Measurements from ENCODE around the gene SYNJ2. TPM values are rescaled to one million over a fixed set of nuclear protein-coding genes. Genes with fewer than 3 reads are reported as not detected.

Gene SYNJ2
- polyA plus RNA-seq, 1 experiment, result 40.8 TPM

- no peaks in the 10 kb centered on the region; the same call in 1 of the 2 replicates for H3K9me3 ChIP-seq (ENCODE audit: control insufficient read depth, insufficient read depth, low read length)
Observed at GRCh38 chr6:158019416-158019815, 37.8 kb downstream of the SYNJ2 start.

DNA sequence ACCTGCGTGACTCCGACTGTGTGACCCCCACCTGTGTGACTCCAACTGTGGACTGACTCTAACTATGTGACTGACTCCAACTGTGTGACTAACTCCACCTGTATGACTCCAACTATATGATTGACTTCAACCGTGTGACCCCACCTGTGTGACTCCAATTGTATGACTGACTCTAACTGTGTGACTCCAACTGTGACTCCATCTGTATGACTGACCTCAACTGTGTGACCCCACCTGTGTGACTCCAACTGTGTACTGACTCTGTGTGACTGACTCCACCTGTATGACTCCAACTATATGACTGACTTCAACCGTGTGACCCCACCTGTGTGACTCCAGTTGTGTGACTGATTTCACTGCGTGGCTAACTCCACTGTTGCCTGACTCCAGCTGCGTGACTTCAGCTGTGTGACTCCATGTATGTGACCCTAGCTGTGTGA lies 38.6 kb downstream of the SYNJ2 start:
- H3K27me3 ChIP-seq (ENCODE audit: control insufficient read depth, insufficient read depth, low read length), result no peaks in the 10 kb centered on the region
- TF ChIP-seq, protein P1, sequence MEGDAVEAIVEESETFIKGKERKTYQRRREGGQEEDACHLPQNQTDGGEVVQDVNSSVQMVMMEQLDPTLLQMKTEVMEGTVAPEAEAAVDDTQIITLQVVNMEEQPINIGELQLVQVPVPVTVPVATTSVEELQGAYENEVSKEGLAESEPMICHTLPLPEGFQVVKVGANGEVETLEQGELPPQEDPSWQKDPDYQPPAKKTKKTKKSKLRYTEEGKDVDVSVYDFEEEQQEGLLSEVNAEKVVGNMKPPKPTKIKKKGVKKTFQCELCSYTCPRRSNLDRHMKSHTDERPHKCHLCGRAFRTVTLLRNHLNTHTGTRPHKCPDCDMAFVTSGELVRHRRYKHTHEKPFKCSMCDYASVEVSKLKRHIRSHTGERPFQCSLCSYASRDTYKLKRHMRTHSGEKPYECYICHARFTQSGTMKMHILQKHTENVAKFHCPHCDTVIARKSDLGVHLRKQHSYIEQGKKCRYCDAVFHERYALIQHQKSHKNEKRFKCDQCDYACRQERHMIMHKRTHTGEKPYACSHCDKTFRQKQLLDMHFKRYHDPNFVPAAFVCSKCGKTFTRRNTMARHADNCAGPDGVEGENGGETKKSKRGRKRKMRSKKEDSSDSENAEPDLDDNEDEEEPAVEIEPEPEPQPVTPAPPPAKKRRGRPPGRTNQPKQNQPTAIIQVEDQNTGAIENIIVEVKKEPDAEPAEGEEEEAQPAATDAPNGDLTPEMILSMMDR (IDR thresholded peaks at IDR 0.05; ENCODE audit: low read depth, low read length), result no peak
- no peaks in the 10 kb centered on the region for H3K9me3 ChIP-seq (ENCODE audit: control insufficient read depth, insufficient read depth, low read length)
- no peak for DNase-seq (ENCODE audit: low read depth, low spot score)
- POLR2A ChIA-PET, result interaction anchor here (1.4 kb wide), 1 partner anchor 17 kb away, joined by 3 read pairs; no protein-coding TSS in a partner anchor
- CTCF ChIA-PET, result no interaction called here
- no peak overlapping the region for H3K27ac ChIP-seq (ENCODE audit: low read depth, low read length)
- no peak overlapping the region for H3K4me3 ChIP-seq (ENCODE audit: low read depth, low read length)

More at GRCh38 chr6:158019416-158019815, 37.8 kb downstream of the SYNJ2 start:
- CTCF ChIA-PET, result no interaction called here
- POLR2A ChIA-PET, result no interaction called here
- peak overlapping the region; percentile 86 for H3K27ac ChIP-seq (ENCODE audit: low read depth, low read length)
- H3K27me3 ChIP-seq (ENCODE audit: control insufficient read depth, insufficient read depth, low read length), result no peaks in the 10 kb centered on the region
- no peak overlapping the region for H3K4me3 ChIP-seq (ENCODE audit: low read depth, low read length)
- no peak for DNase-seq (ENCODE audit: low read depth, low spot score)
- TF ChIP-seq, protein P1 (IDR thresholded peaks at IDR 0.05; ENCODE audit: low read depth, low read length), result no peak

DNA sequence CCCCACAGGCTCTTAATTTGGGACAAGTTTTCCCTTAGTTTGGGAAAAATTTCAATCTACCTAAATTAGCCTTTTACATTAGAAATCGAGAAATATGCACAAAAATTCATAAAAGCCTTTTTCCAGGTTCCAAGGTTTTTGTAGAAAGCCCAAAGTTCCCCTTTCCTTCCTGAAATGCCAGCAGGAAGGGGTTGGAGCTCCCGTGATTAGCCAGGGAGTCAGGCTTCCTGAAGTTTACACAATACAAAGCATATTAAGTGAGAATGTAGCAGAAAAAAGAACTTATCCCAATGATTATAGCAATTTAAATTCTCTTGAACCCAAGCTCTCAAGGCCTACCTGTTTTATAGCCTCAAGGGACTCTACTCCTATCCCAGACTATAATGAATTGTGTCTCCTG lies 39.1 kb downstream of the SYNJ2 start:
- DNase-seq (ENCODE audit: low read depth, low spot score), result no peak
- ChIA-PET CTCF (no interaction called here), POLR2A (interaction anchor here (1.4 kb wide), 1 partner anchor 17 kb away, joined by 3 read pairs; no protein-coding TSS in a partner anchor)
- no peaks in the 10 kb centered on the region for H3K27me3 ChIP-seq (ENCODE audit: control insufficient read depth, insufficient read depth, low read length)
- TF ChIP-seq, protein P1 (IDR thresholded peaks at IDR 0.05; ENCODE audit: low read depth, low read length), result no peak
- no peak overlapping the region for H3K4me3 ChIP-seq (ENCODE audit: low read depth, low read length)
- no peak overlapping the region for H3K27ac ChIP-seq (ENCODE audit: low read depth, low read length)
- H3K9me3 ChIP-seq (ENCODE audit: control insufficient read depth, insufficient read depth, low read length), result no peaks in the 10 kb centered on the region

- POLR2A ChIA-PET, result interaction anchor here (1.4 kb wide), 1 partner anchor 18 kb away, joined by 3 read pairs; no protein-coding TSS in a partner anchor
- DNase-seq (ENCODE audit: low read depth, low spot score), result no peak
- TF ChIP-seq, protein P1 (IDR thresholded peaks at IDR 0.05; ENCODE audit: low read depth, low read length), result no peak
- Histone ChIP-seq H3K9me3 (ENCODE audit: control insufficient read depth, insufficient read depth, low read length) (no peaks in the 10 kb centered on the region), H3K4me3 (ENCODE audit: low read depth, low read length) (no peak overlapping the region), H3K27me3 (ENCODE audit: control insufficient read depth, insufficient read depth, low read length) (no peaks in the 10 kb centered on the region), H3K27ac (ENCODE audit: low read depth, low read length) (no peak overlapping the region)
- CTCF ChIA-PET, result no interaction called here
Observed at GRCh38 chr6:158021376-158021775, 39.7 kb downstream of the SYNJ2 start.

- POLR2A ChIA-PET, result no interaction called here
- TF ChIP-seq, protein P1 (IDR thresholded peaks at IDR 0.05; ENCODE audit: low read depth, low read length), result no peak
- Histone ChIP-seq H3K4me3 (ENCODE audit: low read depth, low read length) (no peak overlapping the region), H3K9me3 (ENCODE audit: control insufficient read depth, insufficient read depth, low read length) (no peaks in the 10 kb centered on the region), H3K27ac (ENCODE audit: low read depth, low read length) (no peak overlapping the region), H3K27me3 (ENCODE audit: control insufficient read depth, insufficient read depth, low read length) (no peaks in the 10 kb centered on the region)
- no peak for DNase-seq (ENCODE audit: low read depth, low spot score)
- CTCF ChIA-PET, result interaction anchor here (0.6 kb wide), 1 partner anchor 410 kb away, joined by 3 read pairs; no protein-coding TSS in a partner anchor
Observed at GRCh38 chr6:158021814-158022748, 40.4 kb downstream of the SYNJ2 start.

All from AG04450 (cell line).